DND-41 (cell line): ENCODE results near the gene RAPGEF5.

ENCODE experiments used
- EZH2 ChIP-seq: IDR thresholded peaks from 3 replicates; pipeline ENCODE4 v1.6.1; 2012; ENCODE audit warnings: borderline replicate concordance, low read depth, mild to moderate bottlenecking, moderate library complexity, low read length, inconsistent platforms; ENCODE audit not compliant: severe bottlenecking
- TF ChIP-seq, protein P1 (sequence below): IDR thresholded peaks from 2 replicates; pipeline ENCODE4 v1.5.1; 2012; ENCODE audit warnings: borderline replicate concordance, low read length, moderate library complexity, mild to moderate bottlenecking; ENCODE audit not compliant: poor library complexity, severe bottlenecking; ENCODE audit errors: extremely low read depth

DNA sequence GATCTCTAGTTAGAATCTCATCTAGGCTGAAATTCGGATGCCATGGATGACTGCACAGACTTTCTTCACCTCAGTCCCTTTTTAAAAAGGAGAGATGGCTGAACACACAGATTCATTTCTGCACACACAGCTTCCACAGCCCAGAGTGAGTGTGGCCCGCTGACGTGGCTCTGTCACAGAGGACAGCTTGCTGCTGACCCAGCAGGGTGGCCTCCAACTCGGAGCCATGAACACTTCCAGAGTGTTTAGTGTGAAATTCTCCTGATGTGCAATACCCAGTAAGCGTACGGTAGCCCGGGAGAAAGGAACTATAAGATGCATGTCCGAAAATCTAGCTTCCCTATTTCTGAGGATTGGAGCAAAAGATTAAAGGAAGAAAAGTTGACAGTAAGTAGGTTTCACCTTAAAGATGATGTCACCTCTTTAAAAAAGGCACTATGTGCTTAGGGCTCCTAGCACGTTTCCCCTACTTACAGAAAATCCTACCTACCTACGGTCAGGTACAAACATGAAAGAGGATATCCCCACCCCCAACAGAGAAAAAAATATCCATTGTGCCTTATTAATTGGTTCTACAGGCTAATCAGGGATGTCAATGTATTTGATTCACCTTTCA, 162.2 kb downstream of the RAPGEF5 start:
- TF ChIP-seq, protein P1, sequence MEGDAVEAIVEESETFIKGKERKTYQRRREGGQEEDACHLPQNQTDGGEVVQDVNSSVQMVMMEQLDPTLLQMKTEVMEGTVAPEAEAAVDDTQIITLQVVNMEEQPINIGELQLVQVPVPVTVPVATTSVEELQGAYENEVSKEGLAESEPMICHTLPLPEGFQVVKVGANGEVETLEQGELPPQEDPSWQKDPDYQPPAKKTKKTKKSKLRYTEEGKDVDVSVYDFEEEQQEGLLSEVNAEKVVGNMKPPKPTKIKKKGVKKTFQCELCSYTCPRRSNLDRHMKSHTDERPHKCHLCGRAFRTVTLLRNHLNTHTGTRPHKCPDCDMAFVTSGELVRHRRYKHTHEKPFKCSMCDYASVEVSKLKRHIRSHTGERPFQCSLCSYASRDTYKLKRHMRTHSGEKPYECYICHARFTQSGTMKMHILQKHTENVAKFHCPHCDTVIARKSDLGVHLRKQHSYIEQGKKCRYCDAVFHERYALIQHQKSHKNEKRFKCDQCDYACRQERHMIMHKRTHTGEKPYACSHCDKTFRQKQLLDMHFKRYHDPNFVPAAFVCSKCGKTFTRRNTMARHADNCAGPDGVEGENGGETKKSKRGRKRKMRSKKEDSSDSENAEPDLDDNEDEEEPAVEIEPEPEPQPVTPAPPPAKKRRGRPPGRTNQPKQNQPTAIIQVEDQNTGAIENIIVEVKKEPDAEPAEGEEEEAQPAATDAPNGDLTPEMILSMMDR, result no peak
- no peak for TF ChIP-seq EZH2
